Measurements from ENCODE around the gene SHISA5.

- TF ChIP-seq EZH2 (IDR thresholded peaks at IDR 0.05; ENCODE audit: low read length, unreplicated experiment) (no peak), CTCF (conservative IDR thresholded peaks at IDR 0.05; ENCODE audit: low read depth, low read length) (no peak)
These were observed 3.3 kb downstream of the SHISA5 start for GRCh38 chr3:48500656-48501055.

Data from PC-3 (cell line).